ENCODE results near the gene STH. TPM values are rescaled to one million over a fixed set of nuclear protein-coding genes. Genes with fewer than 3 reads are reported as not detected.

The STH gene, protein sequence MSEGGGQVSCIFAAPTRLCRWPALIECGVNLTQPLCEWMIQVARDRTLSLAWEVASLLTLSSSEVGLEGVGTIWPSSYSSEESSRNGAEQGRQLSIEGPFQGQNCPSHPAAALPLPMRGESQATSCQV
- total RNA-seq = not detected
- long read RNA-seq, donor 1 = 0 reads
- long read RNA-seq, donor 2 = 0 reads

DNA sequence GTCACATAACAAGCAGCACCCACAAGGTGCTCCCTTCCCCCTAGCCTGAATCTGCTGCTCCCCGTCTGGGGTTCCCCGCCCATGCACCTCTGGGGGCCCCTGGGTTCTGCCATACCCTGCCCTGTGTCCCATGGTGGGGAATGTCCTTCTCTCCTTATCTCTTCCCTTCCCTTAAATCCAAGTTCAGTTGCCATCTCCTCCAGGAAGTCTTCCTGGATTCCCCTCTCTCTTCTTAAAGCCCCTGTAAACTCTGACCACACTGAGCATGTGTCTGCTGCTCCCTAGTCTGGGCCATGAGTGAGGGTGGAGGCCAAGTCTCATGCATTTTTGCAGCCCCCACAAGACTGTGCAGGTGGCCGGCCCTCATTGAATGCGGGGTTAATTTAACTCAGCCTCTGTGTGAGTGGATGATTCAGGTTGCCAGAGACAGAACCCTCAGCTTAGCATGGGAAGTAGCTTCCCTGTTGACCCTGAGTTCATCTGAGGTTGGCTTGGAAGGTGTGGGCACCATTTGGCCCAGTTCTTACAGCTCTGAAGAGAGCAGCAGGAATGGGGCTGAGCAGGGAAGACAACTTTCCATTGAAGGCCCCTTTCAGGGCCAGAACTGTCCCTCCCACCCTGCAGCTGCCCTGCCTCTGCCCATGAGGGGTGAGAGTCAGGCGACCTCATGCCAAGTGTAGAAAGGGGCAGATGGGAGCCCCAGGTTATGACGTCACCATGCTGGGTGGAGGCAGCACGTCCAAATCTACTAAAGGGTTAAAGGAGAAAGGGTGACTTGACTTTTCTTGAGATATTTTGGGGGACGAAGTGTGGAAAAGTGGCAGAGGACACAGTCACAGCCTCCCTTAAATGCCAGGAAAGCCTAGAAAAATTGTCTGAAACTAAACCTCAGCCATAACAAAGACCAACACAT is at the start of gene STH:
TSS of gene STH (plus strand) at position 264 of the 913 bp plus-strand sequence. CDS start at position 294, 30 bp downstream.
- H3K9me3 ChIP-seq = no peaks in the 10 kb centered on the region
- H3K36me3 ChIP-seq (ENCODE audit: low read depth) = no peaks in the 10 kb centered on the region
- DNase-seq (no peak), ATAC-seq (no peak)
- H3K4me1 ChIP-seq (ENCODE audit: low read depth) = peaks cover 9% of the 10 kb centered on the region
- no peak within 1 kb of the TSS for H3K4me3 ChIP-seq
- intact Hi-C loops (cut with DNase I, micrococcal nuclease) = loop anchor here in 1 of 2 donors (10.0 kb wide), 1 partner anchor 286 kb away; no protein-coding TSS in a partner anchor
- TF ChIP-seq, protein P1, sequence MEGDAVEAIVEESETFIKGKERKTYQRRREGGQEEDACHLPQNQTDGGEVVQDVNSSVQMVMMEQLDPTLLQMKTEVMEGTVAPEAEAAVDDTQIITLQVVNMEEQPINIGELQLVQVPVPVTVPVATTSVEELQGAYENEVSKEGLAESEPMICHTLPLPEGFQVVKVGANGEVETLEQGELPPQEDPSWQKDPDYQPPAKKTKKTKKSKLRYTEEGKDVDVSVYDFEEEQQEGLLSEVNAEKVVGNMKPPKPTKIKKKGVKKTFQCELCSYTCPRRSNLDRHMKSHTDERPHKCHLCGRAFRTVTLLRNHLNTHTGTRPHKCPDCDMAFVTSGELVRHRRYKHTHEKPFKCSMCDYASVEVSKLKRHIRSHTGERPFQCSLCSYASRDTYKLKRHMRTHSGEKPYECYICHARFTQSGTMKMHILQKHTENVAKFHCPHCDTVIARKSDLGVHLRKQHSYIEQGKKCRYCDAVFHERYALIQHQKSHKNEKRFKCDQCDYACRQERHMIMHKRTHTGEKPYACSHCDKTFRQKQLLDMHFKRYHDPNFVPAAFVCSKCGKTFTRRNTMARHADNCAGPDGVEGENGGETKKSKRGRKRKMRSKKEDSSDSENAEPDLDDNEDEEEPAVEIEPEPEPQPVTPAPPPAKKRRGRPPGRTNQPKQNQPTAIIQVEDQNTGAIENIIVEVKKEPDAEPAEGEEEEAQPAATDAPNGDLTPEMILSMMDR (IDR thresholded peaks at IDR 0.05) = no peak

- intact Hi-C loops (cut with DNase I, micrococcal nuclease) = no loop called here
- TF ChIP-seq, protein P1 (IDR thresholded peaks at IDR 0.05) = no peak
- Histone ChIP-seq H3K36me3 (ENCODE audit: low read depth) (no peaks in the 10 kb centered on the region), H3K4me1 (ENCODE audit: low read depth) (no peaks in the 10 kb centered on the region), H3K9me3 (no peaks in the 10 kb centered on the region), H3K4me3 (no peak overlapping the region)
- ATAC-seq = no peak
- no peak for DNase-seq
These were observed 49.2 kb upstream of the STH start for GRCh38 chr17:45949755-45950320.

GRCh38 chr17:45950888-45951287 is 48.2 kb upstream of the STH start:
- Histone ChIP-seq H3K4me3 (no peak overlapping the region), H3K4me1 (ENCODE audit: low read depth) (no peaks in the 10 kb centered on the region), H3K9me3 (no peaks in the 10 kb centered on the region), H3K36me3 (ENCODE audit: low read depth) (no peaks in the 10 kb centered on the region)
- TF ChIP-seq, protein P1 (IDR thresholded peaks at IDR 0.05) = no peak
- ATAC-seq (no peak), DNase-seq (no peak)
- intact Hi-C loops (cut with DNase I, micrococcal nuclease) = no loop called here

- H3K4me3 ChIP-seq = no peak overlapping the region
- no peak for ATAC-seq
- TF ChIP-seq, protein P1 (IDR thresholded peaks at IDR 0.05) = no peak
- no peaks in the 10 kb centered on the region for H3K9me3 ChIP-seq
- H3K36me3 ChIP-seq (ENCODE audit: low read depth) = no peaks in the 10 kb centered on the region
- no peak for DNase-seq
- H3K4me1 ChIP-seq (ENCODE audit: low read depth) = no peaks in the 10 kb centered on the region
- intact Hi-C loops (cut with DNase I, micrococcal nuclease) = no loop called here
These were observed 47.6 kb upstream of the STH start for GRCh38 chr17:45951403-45951802.

- H3K36me3 ChIP-seq (ENCODE audit: low read depth) = no peaks in the 10 kb centered on the region
- H3K4me1 ChIP-seq (ENCODE audit: low read depth) = no peaks in the 10 kb centered on the region
- no peak overlapping the region for H3K4me3 ChIP-seq
- TF ChIP-seq, protein P1 (IDR thresholded peaks at IDR 0.05) = no peak
- intact Hi-C loops (cut with DNase I, micrococcal nuclease) = no loop called here
- no peaks in the 10 kb centered on the region for H3K9me3 ChIP-seq
- ATAC-seq (no peak), DNase-seq (no peak)
These were observed 47.1 kb upstream of the STH start for GRCh38 chr17:45951941-45952340.

Data from mucosa of descending colon (tissue), 3 donors.